Ramos (cell line): Measurements from ENCODE around the gene DSCAM.

Source experiments
- in situ Hi-C: fragments of 300-500 bp; cut with MboI; formaldehyde crosslinking; loops from one replicate; pipeline ENCODE4 v1.14.3; 2022; ENCODE audit warnings: low sequenced_read_pairs; ENCODE audit not compliant: unreplicated experiment

The DSCAM gene

DNA sequence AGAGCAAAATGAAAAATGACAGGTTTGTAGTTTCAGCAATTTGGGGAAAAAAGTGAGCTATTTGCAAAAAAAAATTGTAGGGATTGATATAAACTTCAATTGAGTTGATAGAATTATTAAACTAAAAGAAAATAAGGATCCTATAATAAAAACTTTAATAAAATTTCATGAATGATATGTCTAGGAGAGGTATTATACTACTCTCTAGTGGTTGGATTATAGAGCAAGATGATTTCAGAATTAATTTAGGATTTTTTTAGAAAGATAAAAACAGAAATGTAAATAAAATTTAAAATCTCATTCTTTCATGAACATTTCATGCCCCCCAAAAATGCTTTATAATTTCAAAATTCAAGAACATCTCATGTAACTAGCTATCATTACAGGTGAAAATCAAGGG lies 430.4 kb downstream of the DSCAM start:
- in situ Hi-C loops, result no loop called here

DNA sequence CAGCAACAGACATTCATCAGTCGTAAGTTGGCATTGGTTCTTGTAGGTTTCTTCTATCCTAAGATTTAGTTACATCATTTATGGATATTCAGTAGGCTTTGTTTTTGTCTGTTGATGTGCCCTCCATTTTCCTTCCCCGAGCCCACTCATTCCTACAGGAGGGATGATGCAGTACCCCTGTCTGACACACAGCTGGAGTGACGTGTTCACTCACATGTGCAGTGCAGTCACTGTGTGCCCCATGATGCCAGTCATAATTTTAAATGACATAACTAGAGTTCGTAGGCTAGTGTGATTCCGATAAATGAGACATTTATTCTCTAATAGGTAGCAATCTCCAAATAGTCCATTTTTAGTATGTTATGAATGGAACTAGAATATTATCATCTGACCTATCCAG lies 438.4 kb downstream of the DSCAM start:
- in situ Hi-C loops, result no loop called here

DNA sequence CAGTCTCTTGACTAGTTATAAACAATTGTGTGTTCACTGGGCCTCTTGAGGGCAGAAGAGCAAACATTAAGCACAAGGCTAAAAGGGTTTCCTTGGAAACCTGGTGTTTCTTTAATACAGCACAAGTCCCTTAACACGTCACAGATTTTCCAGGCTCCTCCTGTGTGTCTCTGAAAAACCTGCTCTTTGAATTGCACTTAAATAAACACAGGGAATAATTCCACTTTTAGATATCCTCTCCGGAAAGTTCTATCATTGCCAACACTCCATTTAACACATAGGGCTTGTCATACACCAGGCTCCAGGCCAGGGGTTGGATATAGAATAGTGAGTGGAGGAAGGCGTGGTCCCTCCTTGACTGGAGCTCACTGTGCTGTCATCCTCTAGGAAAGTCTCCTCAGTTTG lies 442.6 kb downstream of the DSCAM start:
- in situ Hi-C loops, result no loop called here

DNA sequence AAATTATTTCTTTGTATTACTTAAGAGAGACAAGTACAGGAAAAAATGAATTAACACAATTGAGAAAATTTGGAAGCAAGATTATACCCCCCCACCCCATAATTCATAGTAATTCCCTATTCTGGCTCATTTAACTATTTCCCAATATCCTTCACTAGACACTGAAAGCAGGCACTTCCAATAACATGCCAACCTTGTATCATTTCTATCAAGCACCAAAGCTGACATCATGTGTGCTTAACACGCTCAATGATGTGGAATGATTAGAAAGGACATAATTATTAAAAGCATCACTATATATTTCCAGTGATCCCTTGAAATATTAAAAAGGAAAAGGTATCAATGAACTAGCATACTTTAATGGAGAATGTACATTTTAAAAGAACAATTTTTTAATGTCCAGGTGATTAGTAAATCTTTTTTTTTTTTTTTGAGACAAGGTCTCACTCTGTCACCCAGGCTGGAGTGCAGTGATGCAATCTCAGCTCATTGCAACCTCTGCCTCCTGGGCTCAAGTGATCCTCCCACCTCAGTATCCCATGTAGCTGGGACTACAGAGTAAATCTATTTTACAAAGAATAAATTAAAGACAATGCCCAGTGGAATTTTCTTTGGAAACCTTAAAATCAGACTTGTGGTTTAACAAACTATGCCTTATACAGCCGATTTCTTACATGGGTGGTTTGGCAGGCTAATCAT lies 443.9 kb downstream of the DSCAM start:
- in situ Hi-C loops, result no loop called here

DNA sequence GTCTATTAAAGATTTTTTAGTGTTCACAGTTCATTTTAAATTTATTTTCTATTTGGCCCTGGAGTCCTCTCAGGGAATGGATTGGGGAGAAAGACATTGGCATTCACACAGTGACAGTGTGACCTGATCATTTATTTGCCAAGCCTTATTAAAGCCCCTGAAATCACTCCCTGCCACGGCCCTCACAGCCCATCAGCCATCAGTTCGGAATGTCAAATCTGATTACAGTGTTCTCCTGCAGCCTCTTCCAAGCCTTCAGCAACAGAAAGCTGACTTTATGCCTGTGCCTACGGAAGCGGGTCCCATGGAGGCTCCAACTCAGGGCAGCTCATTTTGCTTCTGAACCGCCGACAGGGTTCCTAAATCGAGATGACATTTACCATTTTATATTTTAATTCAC lies 451.2 kb downstream of the DSCAM start:
- in situ Hi-C loops, result no loop called here

DNA sequence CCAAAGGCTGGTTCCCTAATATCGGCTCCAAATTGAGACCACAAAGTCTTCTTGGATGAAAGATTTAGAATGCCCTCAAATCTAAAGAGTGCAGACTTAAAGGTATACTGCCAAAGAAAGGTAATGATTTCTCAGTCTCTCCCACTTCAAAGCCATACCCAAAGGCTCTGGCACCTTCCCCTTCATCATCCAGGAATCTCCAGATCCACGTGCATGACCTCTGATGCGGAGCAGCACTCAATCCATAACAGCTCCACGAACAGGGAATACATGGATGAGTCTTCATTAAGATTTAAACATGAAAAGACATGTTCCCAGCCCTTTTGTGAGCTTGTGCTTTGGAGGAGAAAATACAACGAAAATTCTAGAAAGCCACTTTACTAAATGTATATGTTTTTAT lies 453.9 kb downstream of the DSCAM start:
- in situ Hi-C loops, result no loop called here

DNA sequence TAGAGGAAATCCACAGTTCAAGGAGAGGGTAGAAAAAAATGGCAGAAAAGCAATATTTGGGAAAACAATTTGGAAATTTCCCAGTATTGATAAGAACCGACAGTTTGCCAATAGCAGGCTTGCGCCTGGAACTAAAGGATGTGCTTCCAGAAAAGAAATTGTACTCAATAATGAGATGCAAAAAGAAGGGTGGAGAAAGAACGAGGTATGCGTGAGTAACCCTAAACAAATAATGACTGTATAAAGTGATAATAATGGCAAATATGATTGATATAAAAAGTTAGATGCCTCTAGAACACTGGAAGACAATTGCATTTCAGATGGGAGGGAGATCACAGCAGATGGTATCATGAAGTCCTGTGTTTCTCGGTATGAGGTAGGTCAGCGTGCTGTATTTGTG lies 458.9 kb downstream of the DSCAM start:
- in situ Hi-C loops, result no loop called here

DNA sequence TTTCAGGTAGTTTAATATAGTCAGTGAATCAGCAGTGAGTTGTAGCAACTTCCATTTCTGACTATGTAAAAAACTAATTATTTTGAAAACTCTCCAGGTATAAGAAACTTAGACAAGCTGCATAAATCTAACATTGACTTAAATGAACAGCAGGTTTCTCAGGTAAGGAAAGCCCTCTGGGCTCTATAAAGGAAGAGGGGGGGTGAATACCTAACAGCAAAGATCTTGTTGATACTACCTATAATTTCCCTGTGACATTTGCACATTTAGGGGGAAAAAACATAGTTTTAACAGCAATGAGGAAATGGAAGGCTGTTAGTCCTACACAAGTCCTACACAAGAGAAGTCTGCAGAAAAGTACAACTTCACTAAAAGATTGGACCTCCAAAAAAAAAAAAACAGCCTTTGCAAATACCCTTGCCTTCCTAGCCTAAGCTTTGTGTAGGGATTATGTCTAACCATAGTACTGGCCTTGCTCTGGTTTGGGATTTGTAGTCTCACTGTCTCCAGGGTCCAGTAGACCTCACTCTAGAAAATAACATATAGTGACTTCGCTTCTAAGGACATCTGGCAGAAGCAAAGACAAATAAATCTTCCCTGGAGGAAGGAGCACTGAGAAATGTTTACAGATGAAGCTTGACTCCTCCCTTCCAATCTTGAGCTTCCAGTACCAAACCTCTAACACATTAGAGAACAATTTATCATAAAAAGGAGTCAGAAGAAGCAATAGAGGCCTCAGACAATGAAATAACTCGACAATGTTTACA lies 459.8 kb downstream of the DSCAM start:
- in situ Hi-C loops, result no loop called here

DNA sequence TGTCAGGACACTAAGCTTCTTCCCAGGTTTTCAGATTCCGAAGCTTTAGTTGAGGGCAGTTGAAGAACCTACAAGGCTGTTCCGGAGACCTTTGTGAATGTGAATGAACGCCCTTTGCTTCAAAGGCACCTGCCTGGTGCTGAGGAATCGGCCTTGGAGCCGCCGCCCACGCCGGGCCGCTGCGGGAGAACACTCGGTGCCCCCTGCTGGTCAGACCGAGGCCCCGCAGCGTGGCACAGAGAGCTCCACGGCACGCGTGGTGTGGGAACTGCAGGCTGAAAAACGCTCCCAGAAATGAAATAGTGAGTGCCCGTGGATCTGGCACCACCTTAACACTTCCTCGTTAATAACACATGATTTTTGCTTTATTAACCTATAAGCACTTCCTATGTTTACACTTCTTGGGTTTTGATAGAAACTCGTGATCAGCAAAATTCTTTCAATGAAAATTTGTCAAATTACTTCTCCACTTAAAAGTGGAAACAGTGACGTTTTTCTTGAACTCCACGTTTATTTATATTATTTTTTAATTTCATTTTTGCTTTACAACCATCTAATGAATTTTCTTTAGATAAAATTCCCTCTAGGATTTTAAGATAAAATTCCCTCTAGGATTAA lies 460.6 kb downstream of the DSCAM start:
- in situ Hi-C loops, result no loop called here

DNA sequence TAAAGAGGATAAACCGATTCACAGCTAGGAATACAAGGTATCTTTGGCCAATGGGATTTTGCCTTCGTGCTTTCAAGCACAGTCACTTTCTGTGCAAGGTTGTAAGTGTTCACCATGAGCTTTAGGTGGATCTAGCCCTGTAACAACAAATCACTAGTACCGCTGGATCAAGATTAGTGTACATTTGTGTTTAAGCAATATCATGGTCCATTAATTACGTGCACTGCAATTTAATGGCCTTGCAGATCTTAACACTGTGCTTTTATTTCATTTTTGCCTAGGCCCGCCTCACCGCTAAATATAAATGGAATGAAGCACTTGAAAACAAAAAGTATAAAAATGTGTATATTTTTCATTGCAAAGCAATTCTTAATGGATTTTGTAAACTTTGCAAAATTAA lies 461.1 kb downstream of the DSCAM start:
- in situ Hi-C loops, result no loop called here

DNA sequence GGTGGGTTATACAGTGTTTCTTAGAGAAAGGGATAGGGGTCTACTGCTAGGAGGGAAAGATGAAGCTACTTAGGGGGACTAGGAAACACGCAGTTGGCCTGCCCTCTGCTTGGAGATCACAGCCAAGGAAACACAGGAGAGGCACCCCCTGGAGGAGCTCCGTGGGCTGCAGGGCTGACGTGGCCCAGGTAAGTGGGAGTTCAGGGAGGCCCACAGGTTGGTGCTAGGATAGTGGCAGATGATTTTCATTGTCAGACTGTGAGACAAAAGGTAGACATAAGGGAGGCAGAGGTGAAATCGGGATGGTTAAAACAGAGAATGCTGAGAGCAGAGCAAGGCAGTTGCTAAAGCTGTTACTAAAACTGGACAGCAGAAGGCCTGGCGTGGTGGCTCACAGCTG lies 463.0 kb downstream of the DSCAM start:
- in situ Hi-C loops, result no loop called here

DNA sequence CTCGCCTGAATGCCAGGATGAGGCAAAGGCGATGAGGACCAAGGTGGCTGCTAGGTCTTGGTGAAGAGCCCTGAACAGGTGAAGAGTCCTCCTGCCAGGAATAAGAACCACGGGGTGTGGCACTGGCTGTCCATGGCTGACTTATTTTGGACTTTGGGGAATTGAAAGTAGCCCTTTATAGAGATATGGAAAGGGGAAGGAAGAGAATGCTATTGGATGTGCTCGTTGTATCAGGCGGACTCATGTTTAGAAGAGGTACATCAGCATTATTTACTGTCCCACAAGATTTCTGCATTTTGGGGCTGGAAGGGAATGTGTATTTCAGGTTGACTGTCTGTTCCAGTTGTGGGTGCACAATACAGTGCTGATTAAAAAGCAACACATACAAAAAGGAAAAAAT lies 465.8 kb downstream of the DSCAM start:
- in situ Hi-C loops, result no loop called here

DNA sequence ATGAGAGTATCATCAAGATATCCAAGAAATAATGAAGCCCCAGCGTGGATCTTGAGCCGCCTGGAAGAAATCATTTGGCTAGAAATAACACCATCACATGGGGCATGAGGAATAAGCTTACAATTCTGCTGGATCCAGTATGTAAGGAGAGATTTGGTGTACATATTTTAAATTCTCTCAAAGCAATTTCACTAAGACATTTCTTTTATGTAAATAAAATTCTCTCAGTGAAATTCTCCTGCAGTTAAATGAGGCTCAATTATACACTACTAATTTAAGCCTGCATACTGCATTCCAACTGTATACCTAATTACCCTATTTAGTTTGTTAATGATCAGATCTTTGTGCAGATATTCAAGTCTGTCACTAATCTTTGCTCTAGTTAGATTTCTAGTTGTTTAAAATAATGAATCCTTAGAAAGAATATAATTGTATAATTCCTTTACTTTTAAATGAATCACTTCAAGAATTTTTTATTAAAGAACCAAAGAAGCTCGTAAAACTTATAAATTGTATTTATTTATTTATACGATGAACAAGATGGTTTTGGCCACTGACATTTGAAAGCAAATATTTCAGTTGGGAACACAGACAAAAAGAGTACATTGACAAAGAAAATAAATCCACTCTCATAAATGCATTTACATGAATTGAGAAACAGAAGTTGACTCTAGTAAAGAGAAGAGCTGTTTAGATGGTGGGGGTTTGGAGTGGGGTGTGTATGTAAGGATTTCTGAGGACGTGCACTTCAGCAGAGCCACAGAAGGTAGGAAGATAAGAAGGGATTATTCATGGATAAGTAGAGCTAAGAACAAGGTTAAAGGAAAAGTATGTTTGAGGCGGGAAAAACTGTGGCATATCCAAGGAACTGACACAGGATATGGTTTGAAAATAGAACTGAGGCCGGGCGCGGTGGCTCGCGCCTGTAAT lies 466.8 kb downstream of the DSCAM start:
- in situ Hi-C loops, result no loop called here

DNA sequence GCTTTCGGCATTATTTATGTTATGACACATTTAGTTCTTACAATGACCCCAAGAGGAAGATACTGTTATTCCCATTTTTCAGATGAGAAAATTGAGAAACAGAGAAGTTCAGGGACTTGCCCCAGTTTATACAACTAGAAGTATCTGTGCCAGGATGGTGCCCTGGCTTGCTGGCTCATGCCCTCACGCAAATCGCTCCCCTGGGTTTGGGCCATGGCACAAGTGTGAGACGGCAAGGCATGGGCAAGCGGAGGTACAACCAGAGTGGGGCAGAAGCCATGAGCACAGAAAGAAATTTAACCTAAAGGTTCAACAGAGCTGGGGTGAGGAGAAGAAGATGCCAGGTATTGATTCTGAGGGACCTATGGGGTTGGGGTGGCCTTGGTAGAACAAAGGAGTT lies 469.8 kb downstream of the DSCAM start:
- in situ Hi-C loops, result no loop called here

DNA sequence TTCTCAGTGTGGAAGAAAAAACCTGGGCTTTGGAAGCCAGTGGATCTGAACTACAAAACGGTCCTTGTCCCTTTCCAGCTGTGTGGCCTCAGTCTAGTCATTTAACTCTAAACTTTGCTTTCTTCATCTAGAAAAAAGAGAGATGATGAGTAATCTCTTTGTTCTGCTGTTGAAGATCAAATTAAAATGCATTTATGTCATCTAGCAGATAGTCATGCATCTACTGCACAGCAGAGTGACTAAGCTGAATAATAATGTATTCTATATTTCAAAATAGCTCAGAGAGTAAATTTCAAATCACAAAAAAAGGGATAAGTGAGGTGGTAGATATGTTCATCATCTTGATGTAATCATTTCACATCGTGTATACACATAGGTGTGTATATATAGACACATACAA lies 473.2 kb downstream of the DSCAM start:
- in situ Hi-C loops, result no loop called here

DNA sequence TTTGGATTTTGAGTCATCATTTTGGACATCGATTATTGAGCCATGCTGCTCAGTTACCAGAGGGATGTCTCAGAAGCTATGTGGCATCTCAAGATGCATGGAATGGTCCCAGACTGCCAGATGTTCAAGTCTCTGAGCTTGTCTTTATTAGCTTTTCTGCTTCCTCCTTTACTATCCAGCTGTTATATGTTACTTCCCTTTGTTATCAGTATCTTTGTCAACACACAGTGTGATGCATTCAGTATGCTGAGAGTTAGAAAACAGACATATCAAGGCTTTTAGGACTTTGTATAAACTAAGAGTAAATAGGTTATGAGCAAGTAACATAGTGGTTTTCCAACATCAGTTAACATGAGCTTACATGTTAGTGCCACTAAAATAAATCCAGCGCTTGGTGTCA lies 474.5 kb downstream of the DSCAM start:
- in situ Hi-C loops, result no loop called here

DNA sequence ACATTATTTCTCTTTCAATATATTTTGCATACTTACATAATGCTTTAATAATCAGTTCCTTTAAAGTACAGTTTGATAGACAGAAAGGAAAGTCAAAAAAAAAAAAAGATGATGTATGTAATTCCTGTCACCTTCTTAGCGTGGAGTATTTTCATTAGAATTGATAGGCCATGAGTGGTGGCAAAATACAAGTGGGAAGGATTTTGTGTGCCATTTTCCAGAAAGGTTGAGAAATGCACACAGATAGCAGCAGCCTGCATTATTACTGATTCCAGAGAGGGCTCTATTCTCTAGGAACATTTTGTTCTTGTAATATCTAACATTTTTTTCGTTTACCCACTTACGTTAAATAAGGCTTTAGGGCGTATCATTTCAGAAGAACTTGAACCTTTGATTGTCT lies 475.6 kb downstream of the DSCAM start:
- in situ Hi-C loops, result no loop called here

DNA sequence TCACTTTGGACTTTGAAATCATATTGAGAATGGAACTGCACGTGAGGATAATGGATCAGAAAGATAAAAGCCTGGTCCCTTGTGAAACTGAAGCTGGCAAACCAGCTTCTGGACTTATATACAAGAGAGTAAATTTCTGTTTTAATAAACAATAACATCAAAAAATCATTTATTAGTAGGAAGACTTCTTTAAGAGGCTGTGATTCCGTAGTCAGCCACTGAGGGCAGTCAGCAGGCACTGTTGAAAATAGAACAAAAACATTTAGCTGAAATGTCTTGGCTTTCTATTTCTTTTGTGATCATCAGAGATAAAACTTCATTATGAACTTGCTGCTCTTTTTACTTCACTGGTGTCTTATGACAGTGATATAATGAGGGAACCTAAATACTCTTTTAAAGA lies 490.3 kb downstream of the DSCAM start:
- in situ Hi-C loops, result no loop called here

DNA sequence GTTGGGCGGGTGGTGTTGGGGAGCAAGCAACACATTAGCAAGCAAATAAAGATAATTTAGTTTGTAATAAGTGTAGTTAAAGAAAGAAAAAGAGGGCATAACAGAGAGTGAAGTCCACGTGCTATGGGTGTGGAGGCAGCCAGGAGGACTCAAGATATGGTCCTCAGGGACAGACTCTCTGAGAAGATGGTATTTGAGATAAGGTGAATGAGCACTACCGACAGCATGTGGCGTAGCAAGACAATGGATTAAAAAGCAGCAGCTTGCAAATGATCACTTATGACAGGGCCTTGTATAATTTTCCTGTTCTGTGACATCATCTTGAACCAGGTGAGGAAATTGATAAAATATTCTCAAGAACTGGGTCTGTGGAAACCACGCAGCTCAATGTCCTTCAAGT lies 491.9 kb downstream of the DSCAM start:
- in situ Hi-C loops, result no loop called here

DNA sequence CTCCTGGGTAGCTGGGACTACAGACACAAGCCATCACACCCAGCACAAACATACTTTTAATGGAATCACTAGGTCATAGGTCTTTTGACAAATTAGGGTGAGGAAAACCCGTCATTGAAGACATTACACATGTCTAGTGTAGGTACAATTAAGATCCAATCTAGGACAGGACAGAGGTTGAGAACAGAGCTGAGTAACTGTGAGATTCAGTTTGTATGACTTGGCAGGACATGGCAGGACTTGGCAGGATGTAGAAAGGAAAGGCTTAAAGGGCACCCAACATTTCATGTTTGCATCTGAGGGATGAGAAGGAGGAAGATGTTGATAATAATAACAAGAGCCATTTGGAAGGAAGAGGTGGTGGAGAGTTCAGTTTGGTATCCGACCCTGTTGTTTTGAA lies 496.0 kb downstream of the DSCAM start:
- in situ Hi-C loops, result no loop called here

DNA sequence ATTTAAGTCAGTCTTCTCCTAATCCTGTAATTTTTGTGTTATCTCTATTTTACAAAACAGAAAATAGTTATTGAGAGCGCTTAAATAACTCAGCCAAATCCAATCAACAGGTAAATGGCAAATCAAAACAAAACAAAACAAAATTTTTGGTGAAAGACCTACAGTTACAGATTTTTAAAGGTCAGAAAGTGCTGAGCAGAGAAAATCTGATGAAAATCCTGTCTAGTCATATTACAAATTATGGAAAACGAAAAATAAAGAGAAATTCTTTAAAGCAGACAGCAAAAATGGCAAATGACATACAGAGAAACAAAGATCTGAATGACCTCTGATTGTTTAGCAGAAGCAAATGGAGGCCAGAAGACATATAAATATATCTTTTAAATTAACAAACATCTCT lies 497.4 kb downstream of the DSCAM start:
- in situ Hi-C loops, result no loop called here
